ENCODE results near the gene DNAJA3.

The DNAJA3 gene

GRCh38 chr16:4408323-4408690 is 17.4 kb upstream of the DNAJA3 start:
- DNase-seq, result no peak

- no peak for DNase-seq
Observed at GRCh38 chr16:4409081-4409932, 16.4 kb upstream of the DNAJA3 start.

GRCh38 chr16:4410335-4411075 is 15.2 kb upstream of the DNAJA3 start:
- DNase-seq, result peak; percentile 96

- DNase-seq, result no peak
Observed at GRCh38 chr16:4411684-4412083, 14.0 kb upstream of the DNAJA3 start.

GRCh38 chr16:4412159-4412558 is 13.5 kb upstream of the DNAJA3 start:
- no peak for DNase-seq

- no peak for DNase-seq
Observed at GRCh38 chr16:4412854-4413253, 12.8 kb upstream of the DNAJA3 start.

GRCh38 chr16:4414187-4414917 is 11.3 kb upstream of the DNAJA3 start:
- DNase-seq, result no peak

GRCh38 chr16:4415538-4416199 is 10.0 kb upstream of the DNAJA3 start:
- peak; percentile 13 for DNase-seq

- DNase-seq, result peak; percentile 73
Observed at GRCh38 chr16:4416200-4417032, 9.3 kb upstream of the DNAJA3 start, which contains the start of gene CORO7. TSS of gene CORO7 (minus strand) at chr16:4416596. CDS start at chr16:4416518, 78 bp downstream.

- DNase-seq, result no peak
Observed at GRCh38 chr16:4419402-4419959, 6.2 kb upstream of the DNAJA3 start.

- DNase-seq, result no peak
Observed at GRCh38 chr16:4420505-4421105, 5.1 kb upstream of the DNAJA3 start.

GRCh38 chr16:4426021-4426684 is 485 bp downstream of the DNAJA3 start:
- DNase-seq, result peak; percentile 11

GRCh38 chr16:4426722-4427372 is 1.2 kb downstream of the DNAJA3 start:
- DNase-seq, result no peak

- DNase-seq, result no peak
Observed at GRCh38 chr16:4428500-4428899, 2.8 kb downstream of the DNAJA3 start.

GRCh38 chr16:4431023-4431422 is 5.4 kb downstream of the DNAJA3 start:
- no peak for DNase-seq

GRCh38 chr16:4433228-4433627 is 7.6 kb downstream of the DNAJA3 start:
- DNase-seq, result no peak

- DNase-seq, result no peak
Observed at GRCh38 chr16:4433914-4434787, 8.5 kb downstream of the DNAJA3 start.

GRCh38 chr16:4435337-4436067 is 9.8 kb downstream of the DNAJA3 start:
- peak; percentile 42 for DNase-seq
